ENCODE measurements around the gene NECAB2.
A peak's percentile ranks its signal among the peaks of the same experiment; 100 is the strongest.

Gene NECAB2

GRCh38 chr16:84020353-84020752, 52.3 kb downstream of the NECAB2 start:
- H3K36me3 ChIP-seq (ENCODE audit: control insufficient read depth, insufficient read depth, low read length, severe bottlenecking): no peaks in the 10 kb centered on the region
- peaks cover 4% of the 10 kb centered on the region for H3K4me1 ChIP-seq (ENCODE audit: control insufficient read depth, insufficient read depth, low read length)
- no peak overlapping the region for H3K4me3 ChIP-seq (ENCODE audit: low read length)
- no peak for DNase-seq (ENCODE audit: low read depth)
- peaks cover 42% of the 10 kb centered on the region for H3K9me3 ChIP-seq (ENCODE audit: control insufficient read depth, low read length)
- H3K27me3 ChIP-seq (replicated peaks; ENCODE audit: control insufficient read depth, insufficient read depth, low read length): peaks cover 10% of the 10 kb centered on the region
- H3K9ac ChIP-seq (ENCODE audit: low read length): no peak overlapping the region

- Histone ChIP-seq H3K36me3 (ENCODE audit: control insufficient read depth, insufficient read depth, low read length, severe bottlenecking) (no peaks in the 10 kb centered on the region), H3K9me3 (ENCODE audit: control insufficient read depth, low read length) (peaks cover 42% of the 10 kb centered on the region), H3K4me3 (ENCODE audit: low read length) (no peak overlapping the region), H3K4me1 (ENCODE audit: control insufficient read depth, insufficient read depth, low read length) (peaks cover 8% of the 10 kb centered on the region), H3K9ac (ENCODE audit: low read length) (no peak overlapping the region), H3K27me3 (replicated peaks; ENCODE audit: control insufficient read depth, insufficient read depth, low read length) (peaks cover 7% of the 10 kb centered on the region)
- DNase-seq (ENCODE audit: low read depth): no peak
Measured at GRCh38 chr16:84021488-84021887, 53.4 kb downstream of the NECAB2 start.

DNA sequence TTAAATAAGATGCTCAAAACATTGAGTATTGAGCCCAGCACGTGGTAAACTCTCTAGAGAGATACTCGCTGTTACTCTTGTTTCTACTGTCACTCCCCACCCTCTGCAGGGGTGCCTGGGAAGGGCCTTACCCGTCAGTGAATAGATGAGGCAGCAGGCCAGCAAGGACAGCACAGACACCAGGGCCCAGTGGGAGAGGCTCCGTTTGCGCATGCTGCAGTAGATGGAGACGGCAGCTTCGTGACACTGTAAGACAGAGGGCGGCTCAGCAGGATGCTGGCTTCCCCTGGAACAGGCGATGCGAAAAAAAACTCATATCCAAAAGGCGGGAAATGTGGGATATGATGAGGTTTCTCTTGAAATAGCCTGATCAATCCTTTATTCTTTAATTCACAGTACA, 54.6 kb downstream of the NECAB2 start:
- Histone ChIP-seq H3K27me3 (replicated peaks; ENCODE audit: control insufficient read depth, insufficient read depth, low read length) (no peaks in the 10 kb centered on the region), H3K9ac (ENCODE audit: low read length) (no peak overlapping the region), H3K9me3 (ENCODE audit: control insufficient read depth, low read length) (peaks cover 39% of the 10 kb centered on the region), H3K4me3 (ENCODE audit: low read length) (no peak overlapping the region), H3K4me1 (ENCODE audit: control insufficient read depth, insufficient read depth, low read length) (peaks cover 8% of the 10 kb centered on the region), H3K36me3 (ENCODE audit: control insufficient read depth, insufficient read depth, low read length, severe bottlenecking) (no peaks in the 10 kb centered on the region)
- DNase-seq (ENCODE audit: low read depth): no peak

DNA sequence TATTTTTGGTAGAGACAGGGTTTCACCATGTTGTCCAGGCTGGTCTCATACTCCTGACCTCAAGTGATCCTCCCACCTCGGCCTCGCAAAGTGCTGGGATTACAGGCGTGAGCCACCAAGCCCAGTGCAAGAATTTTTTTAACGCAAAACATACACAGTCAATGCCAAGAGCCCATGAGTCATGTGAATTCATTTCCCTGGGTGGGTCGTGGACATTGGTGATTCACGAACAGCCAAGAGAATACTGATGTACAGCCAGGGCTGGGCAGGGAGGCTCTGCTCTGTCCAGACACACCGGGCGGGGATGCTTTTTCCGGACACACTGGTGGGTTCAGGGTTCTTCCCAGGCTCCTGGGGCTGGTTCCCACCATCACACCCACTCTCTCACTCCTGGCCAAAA, 56.8 kb downstream of the NECAB2 start:
- Histone ChIP-seq H3K9ac (ENCODE audit: low read length) (peak overlapping the region; percentile 25), H3K4me1 (ENCODE audit: control insufficient read depth, insufficient read depth, low read length) (peaks cover 8% of the 10 kb centered on the region), H3K27me3 (replicated peaks; ENCODE audit: control insufficient read depth, insufficient read depth, low read length) (no peaks in the 10 kb centered on the region), H3K4me3 (ENCODE audit: low read length) (no peak overlapping the region), H3K36me3 (ENCODE audit: control insufficient read depth, insufficient read depth, low read length, severe bottlenecking) (no peaks in the 10 kb centered on the region), H3K9me3 (ENCODE audit: control insufficient read depth, low read length) (peaks cover 27% of the 10 kb centered on the region)
- DNase-seq (ENCODE audit: low read depth): peak; percentile 82

GRCh38 chr16:84026606-84027005, 58.6 kb downstream of the NECAB2 start:
- Histone ChIP-seq H3K4me1 (ENCODE audit: control insufficient read depth, insufficient read depth, low read length) (peaks cover 8% of the 10 kb centered on the region), H3K36me3 (ENCODE audit: control insufficient read depth, insufficient read depth, low read length, severe bottlenecking) (no peaks in the 10 kb centered on the region), H3K9me3 (ENCODE audit: control insufficient read depth, low read length) (peaks cover 12% of the 10 kb centered on the region), H3K27me3 (replicated peaks; ENCODE audit: control insufficient read depth, insufficient read depth, low read length) (peaks cover 10% of the 10 kb centered on the region), H3K4me3 (ENCODE audit: low read length) (no peak overlapping the region), H3K9ac (ENCODE audit: low read length) (no peak overlapping the region)
- DNase-seq (ENCODE audit: low read depth): no peak

- H3K36me3 ChIP-seq (ENCODE audit: control insufficient read depth, insufficient read depth, low read length, severe bottlenecking): no peaks in the 10 kb centered on the region
- no peak overlapping the region for H3K4me3 ChIP-seq (ENCODE audit: low read length)
- peaks cover 2% of the 10 kb centered on the region for H3K9me3 ChIP-seq (ENCODE audit: control insufficient read depth, low read length)
- peaks cover 12% of the 10 kb centered on the region for H3K27me3 ChIP-seq (replicated peaks; ENCODE audit: control insufficient read depth, insufficient read depth, low read length)
- DNase-seq (ENCODE audit: low read depth): no peak
- H3K9ac ChIP-seq (ENCODE audit: low read length): no peak overlapping the region
- H3K4me1 ChIP-seq (ENCODE audit: control insufficient read depth, insufficient read depth, low read length): peaks cover 8% of the 10 kb centered on the region
Measured at GRCh38 chr16:84027625-84028024, 59.6 kb downstream of the NECAB2 start.

- peaks cover 8% of the 10 kb centered on the region for H3K4me1 ChIP-seq (ENCODE audit: control insufficient read depth, insufficient read depth, low read length)
- no peak overlapping the region for H3K9ac ChIP-seq (ENCODE audit: low read length)
- no peaks in the 10 kb centered on the region for H3K36me3 ChIP-seq (ENCODE audit: control insufficient read depth, insufficient read depth, low read length, severe bottlenecking)
- H3K4me3 ChIP-seq (ENCODE audit: low read length): no peak overlapping the region
- peaks cover 12% of the 10 kb centered on the region for H3K27me3 ChIP-seq (replicated peaks; ENCODE audit: control insufficient read depth, insufficient read depth, low read length)
- DNase-seq (ENCODE audit: low read depth): no peak
- no peaks in the 10 kb centered on the region for H3K9me3 ChIP-seq (ENCODE audit: control insufficient read depth, low read length)
Measured at GRCh38 chr16:84029297-84030047, 61.4 kb downstream of the NECAB2 start.

- H3K9ac ChIP-seq (ENCODE audit: low read length): no peak overlapping the region
- H3K9me3 ChIP-seq (ENCODE audit: control insufficient read depth, low read length): peaks cover 18% of the 10 kb centered on the region
- H3K4me1 ChIP-seq (ENCODE audit: control insufficient read depth, insufficient read depth, low read length): no peaks in the 10 kb centered on the region
- no peaks in the 10 kb centered on the region for H3K36me3 ChIP-seq (ENCODE audit: control insufficient read depth, insufficient read depth, low read length, severe bottlenecking)
- no peak for DNase-seq (ENCODE audit: low read depth)
- H3K27me3 ChIP-seq (replicated peaks; ENCODE audit: control insufficient read depth, insufficient read depth, low read length): peaks cover 16% of the 10 kb centered on the region
- H3K4me3 ChIP-seq (ENCODE audit: low read length): no peak overlapping the region
Measured at GRCh38 chr16:84031556-84031955, 63.5 kb downstream of the NECAB2 start.

GRCh38 chr16:84032458-84033178, 64.6 kb downstream of the NECAB2 start:
- no peak for DNase-seq (ENCODE audit: low read depth)
- peaks cover 19% of the 10 kb centered on the region for H3K9me3 ChIP-seq (ENCODE audit: control insufficient read depth, low read length)
- no peaks in the 10 kb centered on the region for H3K4me1 ChIP-seq (ENCODE audit: control insufficient read depth, insufficient read depth, low read length)
- H3K9ac ChIP-seq (ENCODE audit: low read length): no peak overlapping the region
- peaks cover 16% of the 10 kb centered on the region for H3K27me3 ChIP-seq (replicated peaks; ENCODE audit: control insufficient read depth, insufficient read depth, low read length)
- H3K4me3 ChIP-seq (ENCODE audit: low read length): no peak overlapping the region
- no peaks in the 10 kb centered on the region for H3K36me3 ChIP-seq (ENCODE audit: control insufficient read depth, insufficient read depth, low read length, severe bottlenecking)

- no peak overlapping the region for H3K9ac ChIP-seq (ENCODE audit: low read length)
Measured at GRCh38 chr16:84033251-84034195, 65.5 kb downstream of the NECAB2 start.

GRCh38 chr16:84034516-84034915, 66.5 kb downstream of the NECAB2 start:
- Histone ChIP-seq H3K9me3 (ENCODE audit: control insufficient read depth, low read length) (peaks cover 19% of the 10 kb centered on the region), H3K4me1 (ENCODE audit: control insufficient read depth, insufficient read depth, low read length) (no peaks in the 10 kb centered on the region), H3K4me3 (ENCODE audit: low read length) (no peak overlapping the region), H3K36me3 (ENCODE audit: control insufficient read depth, insufficient read depth, low read length, severe bottlenecking) (no peaks in the 10 kb centered on the region), H3K9ac (ENCODE audit: low read length) (no peak overlapping the region), H3K27me3 (replicated peaks; ENCODE audit: control insufficient read depth, insufficient read depth, low read length) (peaks cover 28% of the 10 kb centered on the region)
- no peak for DNase-seq (ENCODE audit: low read depth)

More at GRCh38 chr16:84033251-84034195, 65.5 kb downstream of the NECAB2 start:
- H3K27me3 ChIP-seq (replicated peaks; ENCODE audit: control insufficient read depth, insufficient read depth, low read length): peaks cover 20% of the 10 kb centered on the region
- DNase-seq (ENCODE audit: low read depth): no peak
- H3K4me1 ChIP-seq (ENCODE audit: control insufficient read depth, insufficient read depth, low read length): no peaks in the 10 kb centered on the region
- H3K4me3 ChIP-seq (ENCODE audit: low read length): no peak overlapping the region
- H3K36me3 ChIP-seq (ENCODE audit: control insufficient read depth, insufficient read depth, low read length, severe bottlenecking): no peaks in the 10 kb centered on the region
- peaks cover 19% of the 10 kb centered on the region for H3K9me3 ChIP-seq (ENCODE audit: control insufficient read depth, low read length)
